DND-41 (cell line): ENCODE measurements around the gene ZNF662.

ENCODE experiments used
- ATAC-seq: fragments of 200-7000 bp; cut with Tn5 transposase; 3 replicates; pipeline ENCODE4 v1.9.1; 2021; ENCODE audit warnings: low read depth; ENCODE audit not compliant: insufficient read depth
- DNase-seq: peaks from one replicate; pipeline ENCODE4 v3.0.0-alpha.2; 2020
- H2AFZ ChIP-seq: 2 replicates; pipeline ENCODE4 v1.6.0; 2012; ENCODE audit warnings: low read depth, low read length
- H3K27ac ChIP-seq: 2 replicates; pipeline ENCODE4 v1.5.1; 2012; ENCODE audit warnings: low read length, inconsistent platforms
- H3K27me3 ChIP-seq: fragments of 200-600 bp; sonication (generic); 2 replicates; pipeline ENCODE4 v1.6.0; 2012; ENCODE audit warnings: low read length, mild to moderate bottlenecking, inconsistent platforms; ENCODE audit not compliant: insufficient read depth, poor library complexity
- H3K36me3 ChIP-seq: 2 replicates; pipeline ENCODE4 v1.5.1; 2012; ENCODE audit warnings: low read length, inconsistent platforms; ENCODE audit not compliant: insufficient read depth
- H3K4me1 ChIP-seq: 2 replicates; pipeline ENCODE4 v1.5.1; 2012; ENCODE audit warnings: mild to moderate bottlenecking, low read length; ENCODE audit not compliant: insufficient read depth
- H3K4me2 ChIP-seq: 2 replicates; pipeline ENCODE4 v1.6.0; 2012; ENCODE audit warnings: mild to moderate bottlenecking, moderate library complexity, low read length, inconsistent platforms; ENCODE audit not compliant: insufficient read depth
- H3K4me3 ChIP-seq, 2 experiments: fragments of 200-600 bp in 1 of 2; shearing (Covaris generic) in 1 of 2; 2 replicates each; pipeline ENCODE4 v1.5.1; 2012 to 2016; ENCODE audit warnings: inconsistent platforms in 2 of 2, low read length in 2 of 2, mild to moderate bottlenecking in 2 of 2, low read depth in 1 of 2, moderate library complexity in 1 of 2
- H3K79me2 ChIP-seq: 2 replicates; pipeline ENCODE4 v1.6.0; 2012; ENCODE audit warnings: low read length, inconsistent platforms; ENCODE audit not compliant: insufficient read depth
- H3K9ac ChIP-seq: 2 replicates; pipeline ENCODE4 v1.6.0; 2012; ENCODE audit warnings: low read depth, mild to moderate bottlenecking, inconsistent platforms, low read length, moderate library complexity
- H3K9me3 ChIP-seq: 2 replicates; pipeline ENCODE4 v1.5.1; 2012; ENCODE audit warnings: low read length, moderate library complexity, mild to moderate bottlenecking, inconsistent platforms; ENCODE audit not compliant: insufficient read depth, severe bottlenecking
- H4K20me1 ChIP-seq: 2 replicates; pipeline ENCODE4 v1.6.0; 2012; ENCODE audit warnings: low read length; ENCODE audit not compliant: insufficient read depth
- CTCF ChIP-seq: IDR thresholded peaks from 2 replicates; pipeline ENCODE4 v1.5.1; 2012; ENCODE audit warnings: borderline replicate concordance, low read length, moderate library complexity, mild to moderate bottlenecking; ENCODE audit not compliant: poor library complexity, severe bottlenecking; ENCODE audit errors: extremely low read depth
- EZH2 ChIP-seq: IDR thresholded peaks from 3 replicates; pipeline ENCODE4 v1.6.1; 2012; ENCODE audit warnings: borderline replicate concordance, low read depth, mild to moderate bottlenecking, moderate library complexity, low read length, inconsistent platforms; ENCODE audit not compliant: severe bottlenecking

The ZNF662 gene

GRCh38 chr3:42871592-42872196 lies 34.2 kb upstream of the ZNF662 start:
- Histone ChIP-seq H3K36me3 (no peaks in the 10 kb centered on the region), H3K4me3 (no peak overlapping the region), H3K9ac (no peak overlapping the region), H3K4me1 (no peaks in the 10 kb centered on the region), H4K20me1 (no peaks in the 10 kb centered on the region), H3K27me3 (peaks cover 21% of the 10 kb centered on the region), H3K79me2 (no peaks in the 10 kb centered on the region), H2AFZ (no peak overlapping the region), H3K4me2 (no peak overlapping the region), H3K27ac (no peak overlapping the region), H3K9me3 (no peaks in the 10 kb centered on the region)
- TF ChIP-seq CTCF (no peak), EZH2 (no peak)
- no peak for DNase-seq
- no peak for ATAC-seq

- Histone ChIP-seq H3K27ac (no peak overlapping the region), H3K9ac (no peak overlapping the region), H3K9me3 (no peaks in the 10 kb centered on the region), H3K79me2 (no peaks in the 10 kb centered on the region), H3K27me3 (peaks cover 27% of the 10 kb centered on the region), H4K20me1 (no peaks in the 10 kb centered on the region), H3K4me2 (no peak overlapping the region), H2AFZ (no peak overlapping the region), H3K4me3 (no peak overlapping the region), H3K36me3 (no peaks in the 10 kb centered on the region), H3K4me1 (no peaks in the 10 kb centered on the region)
- DNase-seq (no peak), ATAC-seq (no peak)
- TF ChIP-seq CTCF (no peak), EZH2 (no peak)
Observed at GRCh38 chr3:42872718-42873117, 33.2 kb upstream of the ZNF662 start.

- Histone ChIP-seq H3K79me2 (no peaks in the 10 kb centered on the region), H3K4me3 (no peak overlapping the region), H3K9ac (no peak overlapping the region), H3K27me3 (peaks cover 27% of the 10 kb centered on the region), H3K4me1 (no peaks in the 10 kb centered on the region), H3K27ac (no peak overlapping the region), H3K9me3 (no peaks in the 10 kb centered on the region), H2AFZ (no peak overlapping the region), H3K36me3 (no peaks in the 10 kb centered on the region), H3K4me2 (no peak overlapping the region), H4K20me1 (no peaks in the 10 kb centered on the region)
- TF ChIP-seq CTCF = no peak
- no peak for TF ChIP-seq EZH2
- ATAC-seq (no peak), DNase-seq (no peak)
Observed at GRCh38 chr3:42873221-42873982, 32.5 kb upstream of the ZNF662 start.
